ENCODE results near the gene DMRT3. TPM values are rescaled to one million over a fixed set of nuclear protein-coding genes. Genes with fewer than 3 reads are reported as not detected.

Gene DMRT3, protein sequence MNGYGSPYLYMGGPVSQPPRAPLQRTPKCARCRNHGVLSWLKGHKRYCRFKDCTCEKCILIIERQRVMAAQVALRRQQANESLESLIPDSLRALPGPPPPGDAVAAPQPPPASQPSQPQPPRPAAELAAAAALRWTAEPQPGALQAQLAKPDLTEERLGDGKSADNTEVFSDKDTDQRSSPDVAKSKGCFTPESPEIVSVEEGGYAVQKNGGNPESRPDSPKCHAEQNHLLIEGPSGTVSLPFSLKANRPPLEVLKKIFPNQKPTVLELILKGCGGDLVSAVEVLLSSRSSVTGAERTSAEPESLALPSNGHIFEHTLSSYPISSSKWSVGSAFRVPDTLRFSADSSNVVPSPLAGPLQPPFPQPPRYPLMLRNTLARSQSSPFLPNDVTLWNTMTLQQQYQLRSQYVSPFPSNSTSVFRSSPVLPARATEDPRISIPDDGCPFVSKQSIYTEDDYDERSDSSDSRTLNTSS
- not detected in 2 replicates for total RNA-seq

DNA sequence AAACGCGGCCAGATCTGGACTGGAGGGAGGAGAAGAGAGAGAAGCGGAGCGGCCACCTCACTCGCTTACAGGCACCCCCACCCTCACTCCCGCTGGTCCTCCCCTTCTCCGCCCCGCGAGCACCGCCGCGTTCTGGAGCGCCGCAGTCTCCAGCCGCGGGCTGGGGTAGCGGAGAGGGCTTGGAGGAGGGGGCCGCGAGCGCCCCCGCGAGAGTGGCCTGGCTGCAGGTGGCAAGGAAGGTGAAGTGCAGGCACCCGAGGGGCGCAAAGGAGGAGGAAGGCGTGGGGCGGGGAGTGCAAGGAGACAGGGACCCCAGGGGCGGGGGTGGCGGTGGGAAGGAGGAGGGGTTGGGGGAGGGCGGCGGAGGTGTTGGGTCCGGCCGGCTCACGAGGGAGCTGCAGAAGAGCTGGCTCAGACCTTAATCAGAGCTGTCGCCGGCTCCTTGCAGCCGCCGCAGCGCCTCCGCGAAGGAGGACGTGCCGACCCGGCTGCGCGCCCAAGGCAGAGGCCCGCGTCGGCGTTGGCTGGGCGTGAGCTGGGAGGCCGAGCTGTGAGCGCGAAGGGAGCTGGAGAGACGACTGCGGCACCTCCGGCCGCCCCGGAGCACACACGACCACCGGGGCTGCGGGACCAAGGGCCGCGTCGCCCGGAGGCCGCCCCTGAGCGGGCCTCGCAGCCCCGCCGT lies at the start of gene DMRT3:
TSS of gene DMRT3 (plus strand) at position 398 of the 685 bp plus-strand sequence. CDS start 347 bp downstream, outside the sequence.

Other genes with a start within 250 kb of the DMRT3 start
- gene DMRT1, start 135.0 kb upstream of the DMRT3 start, total RNA-seq = not detected in 2 replicates
- not detected in 2 replicates for gene DMRT2, start 73.7 kb downstream of the DMRT3 start, total RNA-seq

Data from dermis lymphatic vessel endothelial cell (primary cell).